Suppressor macrophage (primary cell): ENCODE measurements around the gene MINDY2.
"Not testable (repeated sequence)": the region's sequence is repeated elsewhere in the genome, so short reads cannot be mapped to it uniquely, and the experiment has no call there.

ENCODE experiments used
- DNase-seq, 4 experiments: peaks; one replicate each; pipeline ENCODE4 v3.0.0-alpha.2; 2020 to 2022

MINDY2 gene

DNA sequence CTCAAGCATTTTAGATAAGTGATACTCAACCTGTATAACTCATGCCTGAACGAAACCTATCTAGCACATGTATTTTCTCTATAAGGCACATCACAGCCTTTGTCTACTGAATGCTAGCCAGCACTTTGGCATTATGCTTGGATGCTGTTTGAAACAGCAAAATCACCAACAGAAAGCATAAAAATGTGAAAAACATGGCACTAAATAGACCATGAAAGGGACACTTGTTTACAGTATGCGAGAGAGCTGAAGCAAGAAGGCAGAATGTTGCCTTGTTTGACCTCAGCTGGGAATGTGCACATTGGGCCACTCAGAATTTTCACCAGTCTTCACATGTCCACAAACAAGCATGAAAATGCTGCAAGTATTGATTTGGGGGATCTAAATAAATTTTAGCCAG lies 59.5 kb downstream of the MINDY2 start:
- DNase-seq: no peak

DNA sequence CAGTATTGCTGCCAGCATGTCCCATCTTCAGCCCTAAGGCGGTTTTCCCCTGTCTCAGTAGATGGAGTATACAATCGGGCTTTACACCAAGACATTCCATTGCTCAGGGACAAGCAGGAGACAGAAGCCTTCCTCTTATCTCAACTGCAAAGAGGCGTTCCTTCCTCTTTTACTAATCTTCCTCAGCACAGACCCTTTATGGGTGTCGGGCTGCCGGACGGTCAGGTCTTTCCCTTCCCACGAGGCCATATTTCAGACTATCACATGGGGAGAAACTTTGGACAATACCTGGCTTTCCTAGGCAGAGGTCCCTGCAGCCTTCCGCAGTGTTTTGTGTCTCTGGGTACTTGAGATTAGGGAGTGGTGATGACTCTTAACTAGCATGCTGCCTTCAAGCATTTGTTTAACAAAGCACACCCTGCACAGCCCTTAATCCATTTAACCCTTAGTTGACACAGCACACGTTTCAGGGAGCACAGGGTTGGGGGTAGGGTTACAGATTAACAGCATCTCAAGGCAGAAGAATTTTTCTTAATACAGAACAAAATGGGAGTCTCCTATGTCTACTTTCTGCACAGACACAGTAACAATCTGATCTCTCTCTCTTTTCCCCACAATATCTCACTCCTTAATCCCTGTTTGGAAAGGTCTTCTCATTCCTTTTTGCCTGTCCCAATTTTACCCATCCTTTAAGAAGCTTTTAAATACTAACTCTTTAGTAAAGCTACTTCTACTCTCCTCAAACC lies 62.8 kb downstream of the MINDY2 start:
- DNase-seq: peak in 2 of 4 experiments; percentile 6 to 10

DNA sequence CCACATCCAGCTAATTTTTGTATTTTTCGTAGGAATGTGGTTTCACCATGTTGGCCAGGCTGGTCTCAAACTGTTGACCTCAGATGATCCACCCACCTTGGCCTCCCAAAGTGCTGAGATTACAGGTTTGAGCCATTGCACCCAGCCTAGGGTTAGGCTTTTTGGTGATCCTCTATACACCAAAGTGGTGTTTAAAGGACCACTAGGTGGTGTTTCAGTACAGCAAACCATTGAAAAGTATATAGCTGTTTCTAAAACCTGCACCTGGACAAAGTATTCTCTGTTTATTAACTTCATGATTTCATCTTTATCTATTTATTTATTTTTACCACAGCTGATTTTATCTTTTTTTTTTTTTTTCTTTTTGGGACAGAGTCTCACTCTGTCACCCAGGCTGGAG lies 68.4 kb downstream of the MINDY2 start:
- no peak for DNase-seq

DNA sequence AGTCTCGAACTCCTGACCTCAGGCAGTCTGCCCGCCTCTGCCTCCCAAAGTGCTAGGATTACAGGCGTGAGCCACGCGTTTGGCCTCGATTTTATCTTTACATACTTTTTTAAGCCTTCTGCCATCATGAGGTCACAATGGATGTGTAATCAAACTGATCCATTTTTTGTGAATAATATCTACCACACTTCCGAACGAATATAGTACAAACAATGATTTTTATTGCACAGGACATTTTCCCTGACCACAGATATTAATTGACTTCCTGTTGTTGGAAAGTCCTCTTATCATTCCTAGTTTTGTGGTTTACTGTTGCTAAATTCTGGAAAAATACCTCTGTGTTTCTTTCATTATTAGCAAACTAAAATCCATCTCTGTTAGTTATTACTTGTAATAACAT lies 68.9 kb downstream of the MINDY2 start:
- no peak for DNase-seq

DNA sequence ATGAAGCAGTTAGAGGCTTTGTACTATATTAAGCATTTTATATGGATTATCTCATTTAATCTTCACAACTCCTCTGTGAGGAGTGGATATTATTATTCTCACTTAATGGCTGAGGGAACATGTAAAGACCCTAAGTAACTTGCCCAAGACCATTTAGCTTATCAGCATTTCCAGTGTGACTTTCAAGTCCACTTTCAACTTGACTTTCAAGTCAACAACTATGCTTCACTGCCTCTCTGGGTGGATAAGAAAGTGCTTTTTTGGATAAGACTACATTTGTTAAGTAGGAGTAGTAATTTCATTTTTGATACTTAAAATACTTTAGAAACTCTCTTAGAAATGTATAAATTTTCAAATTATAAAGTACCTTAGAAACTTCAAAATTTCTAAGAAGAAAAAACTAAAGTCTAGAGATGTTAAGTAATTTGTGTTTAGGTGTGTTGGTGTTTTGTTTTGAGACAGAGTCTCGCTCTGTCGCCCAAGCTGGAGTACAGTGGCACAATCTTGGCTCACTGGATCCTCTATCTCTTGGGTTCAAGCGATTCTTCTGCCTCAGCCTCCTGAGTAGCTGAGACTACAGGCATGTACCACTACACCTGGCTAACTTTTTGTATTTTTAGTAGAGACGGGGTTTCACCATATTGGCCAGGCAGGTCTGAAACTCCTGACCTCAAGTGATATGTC lies 71.8 kb downstream of the MINDY2 start:
- no peak for DNase-seq

DNA sequence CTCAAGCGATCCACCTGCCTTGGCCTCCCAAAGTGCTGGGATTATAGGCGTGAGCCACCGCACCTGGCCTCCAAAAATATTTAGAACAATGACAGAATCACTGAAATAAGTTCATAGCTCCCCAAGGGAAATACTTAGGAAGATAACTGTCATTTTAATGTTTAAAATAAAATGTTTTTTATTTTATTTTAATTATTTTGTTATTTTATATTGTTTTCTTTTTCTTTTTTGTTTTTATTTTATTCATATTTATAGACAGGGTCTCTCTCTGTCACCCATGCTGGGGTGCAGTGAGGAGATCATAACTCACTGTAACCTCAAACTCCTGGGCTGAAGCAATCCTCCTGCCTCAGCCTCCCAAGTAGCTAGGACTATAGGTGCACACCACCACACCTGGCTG lies 80.1 kb downstream of the MINDY2 start:
- DNase-seq: not testable (repeated sequence)

DNA sequence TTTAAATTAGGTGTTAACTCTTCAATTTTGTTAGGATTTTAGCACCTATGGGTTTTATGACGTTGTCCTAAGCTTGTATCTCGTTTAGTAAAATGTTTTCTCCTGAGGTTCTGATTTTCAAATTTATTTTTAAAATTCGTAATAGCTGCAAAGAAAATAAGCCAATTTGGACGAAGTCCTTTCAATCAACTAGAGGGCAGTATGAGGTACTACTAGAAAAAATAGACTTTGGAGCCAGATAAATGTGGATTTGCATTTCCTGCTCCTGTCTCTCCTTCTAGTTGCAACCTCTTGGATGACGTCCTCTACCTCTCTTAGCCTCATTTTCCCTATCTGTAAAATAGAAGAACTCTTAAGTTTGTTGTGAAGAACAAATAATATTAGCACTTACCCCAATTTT lies 81.2 kb downstream of the MINDY2 start:
- no peak for DNase-seq

DNA sequence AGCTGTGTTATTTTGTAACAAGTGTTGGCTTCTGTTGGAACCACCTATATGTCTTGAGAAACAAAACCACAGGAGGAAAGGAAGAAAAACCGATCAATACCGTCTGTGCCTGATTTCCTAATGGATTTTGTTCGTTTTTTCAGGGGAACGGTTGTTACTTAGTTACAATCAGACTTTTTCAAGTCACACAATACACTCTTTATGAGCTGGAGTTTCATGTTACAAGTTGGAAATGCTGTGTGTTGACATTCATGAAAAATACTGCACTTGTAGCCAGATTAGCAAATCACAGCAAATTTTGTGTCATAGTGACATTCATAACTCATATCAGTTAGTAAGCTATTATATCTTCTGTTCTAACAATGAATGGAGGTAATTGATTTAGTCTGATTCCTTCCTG lies 83.5 kb downstream of the MINDY2 start:
- DNase-seq: no peak

DNA sequence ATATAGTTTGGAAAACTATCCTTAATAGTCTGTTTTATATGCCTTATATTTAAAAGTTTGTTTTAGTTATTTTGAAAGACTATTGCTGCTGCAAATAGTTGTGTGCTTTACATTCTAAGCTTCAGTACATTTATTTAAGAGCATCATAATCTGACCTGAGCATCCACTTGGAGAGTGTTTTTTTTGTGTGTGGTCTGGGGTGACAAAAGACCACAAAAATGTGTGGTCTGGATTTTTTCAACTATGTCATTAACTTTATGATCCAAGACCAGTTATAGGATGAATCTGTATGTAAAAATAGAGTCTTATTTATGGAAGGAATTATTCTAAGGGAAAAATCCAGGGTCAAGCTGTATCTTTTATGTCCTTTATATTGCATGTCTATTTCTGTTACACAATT lies 85.0 kb downstream of the MINDY2 start:
- DNase-seq: no peak

DNA sequence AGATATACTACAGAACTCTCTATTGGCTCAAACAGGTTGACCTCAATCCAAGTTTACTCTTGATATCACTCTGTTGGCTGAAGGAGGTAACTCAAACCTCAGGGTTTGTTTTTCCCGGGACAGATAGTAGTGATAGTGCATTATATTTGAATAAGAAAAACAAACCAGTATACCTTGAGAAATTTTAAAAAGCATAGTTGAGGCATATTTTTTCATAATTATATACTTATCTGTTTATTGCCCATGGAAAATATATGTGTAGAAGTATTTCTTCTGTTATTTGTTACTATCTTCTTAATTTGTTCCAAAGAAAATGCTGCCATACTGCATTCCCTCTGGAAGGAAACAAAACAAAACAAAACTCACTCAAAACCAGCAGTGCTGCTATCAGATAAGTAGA lies 85.5 kb downstream of the MINDY2 start:
- not testable (repeated sequence) for DNase-seq

DNA sequence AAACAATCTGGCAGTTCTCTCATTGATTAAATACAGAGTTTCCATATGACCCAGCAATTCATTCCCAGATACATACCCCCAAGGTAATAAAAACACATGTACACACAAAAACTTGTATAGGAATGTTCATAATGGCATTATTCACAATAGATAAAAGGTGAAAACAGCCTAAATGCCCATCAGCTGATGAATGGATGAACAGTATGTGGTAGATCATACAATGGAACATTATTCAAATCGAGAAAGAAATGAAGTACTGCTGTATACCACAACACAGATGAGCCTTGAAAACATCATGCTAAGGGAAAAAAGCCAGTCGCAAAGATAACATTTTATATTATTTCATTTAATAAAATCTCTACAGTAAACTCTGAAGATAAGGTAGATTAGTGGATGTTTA lies 91.2 kb downstream of the MINDY2 start:
- DNase-seq: no peak

DNA sequence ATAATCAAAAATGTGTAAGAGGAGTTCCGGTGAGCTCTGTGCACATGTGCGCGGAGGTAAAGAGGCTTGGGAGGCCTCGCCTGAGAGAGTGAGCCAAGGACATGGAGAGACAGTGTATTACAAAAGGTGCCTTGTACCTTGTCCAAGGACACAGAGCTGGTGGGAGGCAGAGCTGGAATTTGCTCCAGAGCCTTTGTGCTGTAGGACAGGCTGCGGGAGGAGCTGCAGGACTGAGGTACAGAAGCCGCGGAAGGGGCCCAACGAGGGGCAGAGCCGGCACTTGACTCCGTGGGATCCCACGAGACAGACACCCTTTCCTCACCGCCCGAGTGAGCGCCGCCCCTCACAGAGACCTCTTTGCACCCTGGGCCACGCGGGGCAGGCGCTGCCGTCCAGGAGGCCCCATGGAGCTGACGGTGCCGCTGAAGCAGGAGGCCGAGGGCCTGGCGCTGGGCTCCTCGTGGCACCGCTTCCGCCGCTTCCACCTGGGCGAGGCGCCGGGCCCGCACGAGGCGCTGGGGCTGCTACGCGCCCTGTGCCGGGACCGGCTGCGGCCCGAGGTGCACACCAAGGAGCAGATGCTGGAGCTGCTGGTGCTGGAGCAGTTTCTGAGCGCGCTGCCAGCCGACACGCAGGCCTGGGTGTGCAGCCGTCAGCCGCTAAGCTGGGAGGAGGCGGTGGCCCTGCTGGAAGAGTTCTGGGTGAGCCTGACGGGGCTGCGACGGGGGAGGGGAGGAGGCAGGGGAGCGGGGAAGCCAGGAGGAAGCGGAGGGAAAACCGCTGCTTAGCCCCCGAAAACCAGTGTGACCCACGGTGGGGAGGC lies 93.7 kb downstream of the MINDY2 start:
- DNase-seq: peak in 3 of 4 experiments; percentile 9 to 18 (median 10)

DNA sequence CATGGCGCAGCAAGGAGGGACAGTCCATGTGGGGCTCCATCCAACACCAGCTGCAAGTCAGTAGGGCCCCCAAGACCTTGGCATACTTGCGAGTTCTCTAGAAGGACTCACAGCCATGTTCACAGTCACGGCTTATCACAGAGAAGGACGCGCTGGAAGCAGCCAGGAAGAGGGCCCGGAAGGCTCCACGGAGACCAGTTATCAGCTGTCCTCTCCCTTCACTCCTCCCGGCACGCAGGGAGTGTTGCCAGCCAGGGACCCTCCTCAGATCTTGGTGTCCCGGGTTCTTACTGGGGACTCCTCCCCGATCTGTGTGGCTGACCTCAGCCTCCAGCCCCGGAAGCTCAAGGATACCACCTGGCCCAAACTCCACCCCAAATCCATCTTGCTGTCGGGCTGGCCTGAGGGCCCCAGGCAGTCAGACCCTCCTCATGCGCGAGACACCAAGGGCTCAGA lies 94.4 kb downstream of the MINDY2 start:
- DNase-seq: no peak

DNA sequence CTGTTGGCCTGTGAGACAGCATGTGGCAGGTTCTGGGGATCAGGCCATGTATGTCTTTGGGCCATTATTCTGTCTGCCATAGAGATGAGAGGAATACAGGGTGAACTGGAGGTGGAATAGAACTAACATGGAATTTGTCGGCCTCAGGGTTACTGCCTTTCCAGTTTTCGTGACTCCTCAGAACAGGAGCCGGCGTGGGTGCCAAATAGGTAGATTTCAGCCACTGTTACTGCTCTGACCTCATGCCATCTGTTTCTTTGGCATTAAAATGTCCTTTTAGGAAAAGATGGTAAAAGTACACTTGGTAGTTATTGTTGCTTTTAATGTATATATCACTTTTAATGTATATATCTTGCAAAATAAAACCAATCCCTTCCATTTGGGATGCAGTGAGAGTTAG lies 96.8 kb downstream of the MINDY2 start:
- no peak for DNase-seq

DNA sequence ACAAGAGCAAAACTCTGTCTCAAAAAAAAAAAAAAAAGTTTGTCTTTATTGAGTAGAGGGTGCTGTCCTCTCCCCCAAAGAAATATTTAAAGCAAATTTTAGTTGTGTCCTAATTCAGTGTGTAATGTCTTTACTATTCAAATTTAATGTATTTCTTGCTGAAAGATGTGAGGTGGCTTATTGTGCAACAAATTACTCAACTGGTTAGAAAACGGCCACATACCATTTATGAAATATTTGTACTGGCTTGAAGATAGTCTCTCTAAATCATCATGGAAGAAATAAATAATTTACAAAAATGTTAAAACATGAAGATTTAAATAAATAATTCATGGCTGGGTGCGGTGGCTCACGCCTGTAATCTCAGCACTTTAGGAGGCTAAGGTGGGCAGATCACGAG lies 99.3 kb downstream of the MINDY2 start:
- peak in 2 of 4 experiments; percentile 27 to 31 for DNase-seq

DNA sequence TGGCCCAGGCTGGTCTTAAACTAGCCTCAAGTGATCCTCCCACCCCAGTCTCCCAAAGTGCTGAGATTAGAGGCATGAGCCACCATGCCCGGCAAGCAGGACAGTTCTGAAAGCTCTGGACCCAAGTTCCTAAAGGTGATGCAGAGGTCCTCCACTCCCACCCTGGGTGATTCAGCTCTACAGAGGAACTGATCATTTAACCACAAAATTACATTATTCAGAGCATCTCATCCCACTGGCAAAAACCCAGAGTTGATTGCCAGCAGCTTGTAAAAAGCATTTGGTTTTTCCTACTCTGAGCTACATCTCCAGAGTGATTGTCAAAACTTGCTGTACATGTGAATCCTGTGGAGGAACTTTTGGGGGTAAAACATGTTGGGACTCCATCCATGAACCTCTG lies 102.2 kb downstream of the MINDY2 start:
- DNase-seq: peak; percentile 16 to 59 (median 26)

DNA sequence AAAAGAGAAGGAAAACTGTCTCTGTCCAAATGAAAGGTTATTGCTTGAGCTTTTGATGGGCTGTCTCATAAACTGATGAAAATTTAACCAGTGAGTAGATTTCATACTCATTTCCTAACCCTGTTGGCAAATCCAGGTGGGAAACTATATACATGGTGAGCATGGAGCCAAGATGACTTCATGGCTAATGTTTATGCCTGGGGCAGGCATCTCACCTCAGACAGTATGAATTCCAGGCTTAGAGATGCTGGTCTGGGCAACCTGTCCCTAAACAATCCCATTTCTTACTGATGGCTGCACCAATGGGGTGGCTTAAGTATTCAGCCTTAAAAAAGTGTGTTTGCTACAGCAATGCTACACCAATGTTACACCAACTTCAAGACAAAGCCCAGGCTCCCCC lies 104.2 kb downstream of the MINDY2 start:
- no peak for DNase-seq

DNA sequence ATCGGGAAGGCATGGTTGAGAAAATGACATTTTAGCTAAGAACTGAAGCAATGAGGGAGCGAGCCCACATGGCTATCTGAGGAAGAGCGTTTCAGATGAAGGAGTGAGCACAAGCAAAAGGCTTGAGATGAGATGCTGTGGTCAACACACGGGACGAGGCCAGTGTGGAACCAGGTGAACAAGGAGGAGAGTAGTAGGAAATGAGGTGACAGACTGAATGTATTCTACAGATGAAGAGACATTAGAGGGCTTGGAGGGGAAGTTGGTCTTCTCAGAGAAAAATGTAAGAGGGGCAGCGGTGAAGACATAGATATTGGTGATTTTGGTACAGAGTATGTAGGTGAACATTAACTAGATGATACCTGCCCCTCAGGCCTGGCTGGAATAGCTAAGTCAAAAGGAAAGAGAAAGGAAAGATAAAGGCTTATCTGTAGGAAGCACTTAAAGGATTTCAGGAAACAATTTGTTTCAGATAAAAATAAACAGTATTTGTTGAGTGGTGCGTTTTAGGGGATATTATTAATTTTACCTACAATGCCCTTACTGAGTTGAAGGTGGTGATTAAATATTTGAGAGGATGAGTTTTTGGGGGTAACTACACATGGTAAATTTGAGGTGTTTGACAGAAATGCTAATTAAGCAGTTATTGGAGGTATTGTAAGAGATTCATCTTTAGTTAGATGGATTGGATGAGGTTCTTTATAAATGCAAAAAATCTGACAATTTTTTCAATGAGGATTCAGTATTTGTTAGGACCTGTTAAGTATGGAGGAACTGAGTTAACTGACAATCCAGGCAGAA lies 105.4 kb downstream of the MINDY2 start:
- DNase-seq: no peak

DNA sequence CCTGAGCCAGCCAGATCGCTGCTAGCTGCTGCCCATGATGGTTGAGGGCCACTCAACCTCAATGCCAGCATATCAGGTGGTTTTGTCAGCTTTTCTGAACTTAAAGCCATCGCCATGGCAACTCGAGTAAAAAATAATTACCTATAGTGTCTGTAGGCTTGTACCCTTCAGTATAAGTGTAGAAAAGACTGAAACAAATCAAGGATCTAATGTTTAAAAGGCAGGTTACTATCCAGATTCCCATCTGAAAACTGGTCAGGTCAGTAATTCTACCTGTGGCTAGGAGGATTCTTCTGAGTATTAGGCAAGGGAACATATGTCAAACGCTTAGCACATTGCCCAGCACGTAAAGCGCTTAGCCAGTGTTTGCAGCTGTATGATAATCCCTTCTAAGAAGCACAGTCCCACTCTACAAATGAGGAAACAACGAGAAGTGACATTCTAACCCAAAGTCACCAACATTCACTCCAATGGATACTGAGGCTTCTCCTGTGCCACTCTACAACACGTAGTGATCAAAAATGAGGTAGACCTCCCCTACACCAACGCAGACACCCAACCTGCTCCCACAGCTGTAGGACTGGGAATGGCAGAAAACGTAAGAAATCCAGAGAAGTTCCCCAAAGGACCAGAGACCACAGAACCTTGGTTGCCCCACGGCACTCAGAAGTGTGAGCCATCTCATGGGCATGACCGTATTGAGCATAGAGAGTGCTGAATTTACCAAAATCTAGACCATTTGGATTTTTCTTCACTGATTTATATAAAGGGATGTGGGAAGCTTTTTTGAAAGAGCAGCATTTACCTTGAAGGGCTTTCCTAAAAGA lies 107.1 kb downstream of the MINDY2 start:
- DNase-seq: no peak

DNA sequence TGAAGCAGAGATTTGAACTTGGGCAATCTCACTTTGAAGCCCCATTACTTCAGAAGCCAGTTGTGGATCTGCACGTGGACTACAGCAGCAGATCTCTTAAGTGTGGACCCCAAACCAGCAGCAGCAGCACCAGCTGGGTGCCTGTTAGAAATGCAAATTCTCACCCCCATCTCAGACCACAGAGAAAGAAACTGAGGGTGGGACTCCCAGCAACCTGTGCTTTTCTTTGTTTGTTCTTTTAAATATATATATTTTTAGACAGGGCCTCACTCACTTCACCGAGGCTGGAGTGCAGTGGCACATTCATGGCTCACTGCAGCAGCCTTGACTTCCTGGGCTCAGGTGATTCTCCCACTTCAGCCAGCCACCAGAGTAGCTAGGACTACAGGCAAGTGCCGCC lies 109.2 kb downstream of the MINDY2 start:
- no peak for DNase-seq

DNA sequence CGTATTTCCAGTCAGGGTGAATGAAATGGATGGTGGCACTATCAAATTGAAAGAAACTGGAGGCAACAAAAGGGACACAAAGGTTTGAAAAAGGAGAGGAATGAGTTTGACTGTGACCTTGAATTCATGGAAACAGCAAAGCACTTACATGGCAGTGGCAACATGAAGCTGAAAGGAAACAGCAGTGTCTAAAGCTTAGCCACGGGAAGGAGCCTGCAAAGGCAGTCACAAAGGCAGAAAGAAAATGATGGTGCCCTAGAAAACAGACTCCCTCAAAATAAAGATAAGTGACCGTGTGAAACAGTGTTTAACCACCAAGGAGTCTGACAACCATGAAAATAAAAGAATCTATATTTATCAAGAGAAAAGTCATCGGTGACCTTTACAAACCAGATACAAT lies 111.1 kb downstream of the MINDY2 start:
- DNase-seq: no peak

DNA sequence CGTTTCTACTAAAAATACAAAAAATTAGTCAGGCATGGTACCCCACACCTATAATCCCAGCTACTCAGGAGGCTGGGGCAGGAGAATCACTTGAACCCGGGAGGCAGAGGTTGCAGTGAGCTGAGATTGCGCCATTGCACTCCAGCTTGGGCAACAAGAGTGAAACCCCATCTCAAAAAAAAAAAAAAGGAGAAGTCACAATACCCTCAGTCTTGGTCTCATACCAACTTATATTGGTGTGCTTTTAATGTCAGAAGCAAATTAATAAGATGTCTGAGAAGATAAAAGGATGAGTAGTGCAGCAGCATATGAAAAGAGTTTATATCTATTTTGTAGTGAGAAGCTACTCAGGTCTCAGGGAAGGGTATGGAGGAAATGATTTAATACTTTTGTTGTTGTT lies 112.8 kb downstream of the MINDY2 start:
- DNase-seq: peak in 2 of 4 experiments; percentile 23 to 33
